ENCODE results near the gene ANHX. TPM values are rescaled to one million over a fixed set of nuclear protein-coding genes. Genes with fewer than 3 reads are reported as not detected.

Gene ANHX
- total and polyA plus RNA-seq, 2 of the 8 experiments (the other 6 are each of a cell fraction or from before 2014, with no cell fraction given): not detected

- no peak for TF ChIP-seq CHD7 (IDR thresholded peaks at IDR 0.05; ENCODE audit: insufficient replicate concordance, low read length)
- no peak for TF ChIP-seq CTCF (IDR thresholded peaks at IDR 0.05; ENCODE audit: control extremely low read depth in 1 of 3, insufficient read depth in 1 of 3, low read depth in 1 of 3, low read length in 3 of 3)
- TF ChIP-seq TAF1 (IDR thresholded peaks at IDR 0.05; ENCODE audit: low read depth, low read length): no peak
- TF ChIP-seq EZH2 (IDR thresholded peaks at IDR 0.05; ENCODE audit: low read depth, low read length, severe bottlenecking): no peak
- TF ChIP-seq BRCA1 (IDR thresholded peaks at IDR 0.05; ENCODE audit: low read depth, low read length): no peak
- no peak for TF ChIP-seq YY1 (IDR thresholded peaks at IDR 0.05; ENCODE audit: low read depth, low read length)
Observed at GRCh38 chr12:133234971-133235370, 706 bp downstream of the ANHX start (continued).

Measured in H1 (cell line).